ENCODE measurements around the gene AMOTL2.

Gene AMOTL2

GRCh38 chr3:134374105-134374790 lies at the start of gene AMOTL2:
AMOTL2 (minus strand) TSS chr3:134374447; CDS start chr3:134371433, 3,014 bp downstream.
- DNase-seq (ENCODE audit: low read depth): peak; percentile 98

DNA sequence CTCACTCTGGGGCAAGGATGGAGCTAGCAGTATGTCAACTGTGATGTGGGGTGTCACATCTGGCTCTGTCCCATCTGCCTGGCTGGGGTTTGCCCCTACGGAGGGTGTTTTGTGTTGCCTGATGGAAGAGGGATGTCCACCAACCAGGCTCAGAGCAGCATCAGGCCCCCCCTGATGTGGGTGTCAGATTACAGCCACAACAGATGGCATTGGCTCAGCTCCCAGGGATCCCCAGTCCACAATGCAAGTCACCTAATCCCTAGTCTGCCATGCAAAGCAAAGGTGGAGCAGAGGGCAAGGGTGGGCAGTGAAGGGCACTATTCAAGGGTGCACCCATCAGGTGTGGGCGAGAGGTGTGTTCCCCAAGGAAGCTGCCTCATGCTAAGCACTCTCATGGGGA lies 48.9 kb upstream of the AMOTL2 start:
- no peak for DNase-seq (ENCODE audit: low read depth)

DNA sequence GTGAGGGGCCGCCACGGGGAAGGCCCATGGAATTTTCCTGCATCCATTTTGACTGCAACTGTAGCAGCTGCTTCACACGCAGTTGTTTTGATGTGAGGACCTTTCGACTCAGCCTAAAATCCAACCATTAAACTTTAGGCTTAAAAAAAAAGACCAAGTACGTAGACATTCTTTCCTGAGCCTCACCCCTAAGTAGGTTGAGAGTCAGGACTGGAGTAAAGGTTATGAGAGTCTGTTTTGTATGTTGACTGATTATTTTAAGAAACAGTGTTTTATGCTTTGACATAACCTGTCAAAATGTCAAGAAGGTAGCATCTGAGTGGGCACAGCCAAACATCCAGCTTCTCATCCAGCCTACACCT lies 45.7 kb upstream of the AMOTL2 start:
- DNase-seq (ENCODE audit: low read depth): no peak

- DNase-seq (ENCODE audit: low read depth): no peak
Measured at GRCh38 chr3:134419214-134419959, 45.1 kb upstream of the AMOTL2 start.

- no peak for DNase-seq (ENCODE audit: low read depth)
Measured at GRCh38 chr3:134409041-134409440, 34.8 kb upstream of the AMOTL2 start.

GRCh38 chr3:134407239-134407625 lies 33.0 kb upstream of the AMOTL2 start:
- DNase-seq (ENCODE audit: low read depth): peak; percentile 34

- DNase-seq (ENCODE audit: low read depth): no peak
Measured at GRCh38 chr3:134406331-134407238, 32.3 kb upstream of the AMOTL2 start.

GRCh38 chr3:134404366-134404885 lies 30.2 kb upstream of the AMOTL2 start:
- DNase-seq (ENCODE audit: low read depth): no peak

DNA sequence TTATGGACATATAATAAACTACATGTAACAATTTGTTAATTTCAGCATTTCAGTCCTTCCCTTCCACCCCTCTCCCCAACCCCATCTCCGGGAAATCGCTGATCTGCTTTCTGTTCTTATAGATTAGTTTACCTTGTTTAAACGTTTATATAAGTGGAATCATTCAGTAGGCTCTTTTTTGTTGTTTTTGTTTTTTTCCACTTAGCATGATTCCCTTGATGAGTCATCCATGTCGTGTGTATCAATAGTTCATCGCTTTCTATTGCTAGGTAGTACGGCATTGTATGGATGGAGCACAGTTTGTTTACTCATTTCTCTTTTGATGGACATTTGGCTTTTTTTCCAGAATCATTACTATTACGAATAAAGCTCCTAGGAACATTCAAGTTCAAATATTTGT lies 23.5 kb upstream of the AMOTL2 start:
- peak; percentile 17 for DNase-seq (ENCODE audit: low read depth)

- no peak for DNase-seq (ENCODE audit: low read depth)
Measured at GRCh38 chr3:134395103-134395502, 20.9 kb upstream of the AMOTL2 start.

GRCh38 chr3:134394380-134394779 lies 20.1 kb upstream of the AMOTL2 start:
- no peak for DNase-seq (ENCODE audit: low read depth)

GRCh38 chr3:134393074-134393473 lies 18.8 kb upstream of the AMOTL2 start:
- DNase-seq (ENCODE audit: low read depth): no peak

- no peak for DNase-seq (ENCODE audit: low read depth)
Measured at GRCh38 chr3:134392336-134392983, 18.2 kb upstream of the AMOTL2 start.

DNA sequence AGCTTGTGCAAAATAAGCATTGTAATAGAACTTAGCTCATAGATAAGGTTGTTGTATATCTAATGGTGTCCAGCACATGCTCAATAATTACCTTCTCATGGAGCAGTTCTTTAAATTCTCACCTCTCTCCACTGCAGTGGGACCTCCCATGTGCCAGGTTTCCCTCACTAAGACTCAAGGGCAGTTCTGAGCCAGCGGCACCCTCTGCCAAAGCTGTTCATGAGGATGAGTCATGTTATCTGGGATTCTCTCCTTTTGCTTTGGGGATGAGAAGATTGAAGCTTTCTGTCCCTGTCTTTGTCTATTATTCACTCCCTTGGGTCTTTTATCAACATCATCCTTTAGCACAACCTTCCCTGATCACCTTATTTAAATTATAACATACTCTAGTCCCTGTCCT lies 15.6 kb upstream of the AMOTL2 start:
- no peak for DNase-seq (ENCODE audit: low read depth)

DNA sequence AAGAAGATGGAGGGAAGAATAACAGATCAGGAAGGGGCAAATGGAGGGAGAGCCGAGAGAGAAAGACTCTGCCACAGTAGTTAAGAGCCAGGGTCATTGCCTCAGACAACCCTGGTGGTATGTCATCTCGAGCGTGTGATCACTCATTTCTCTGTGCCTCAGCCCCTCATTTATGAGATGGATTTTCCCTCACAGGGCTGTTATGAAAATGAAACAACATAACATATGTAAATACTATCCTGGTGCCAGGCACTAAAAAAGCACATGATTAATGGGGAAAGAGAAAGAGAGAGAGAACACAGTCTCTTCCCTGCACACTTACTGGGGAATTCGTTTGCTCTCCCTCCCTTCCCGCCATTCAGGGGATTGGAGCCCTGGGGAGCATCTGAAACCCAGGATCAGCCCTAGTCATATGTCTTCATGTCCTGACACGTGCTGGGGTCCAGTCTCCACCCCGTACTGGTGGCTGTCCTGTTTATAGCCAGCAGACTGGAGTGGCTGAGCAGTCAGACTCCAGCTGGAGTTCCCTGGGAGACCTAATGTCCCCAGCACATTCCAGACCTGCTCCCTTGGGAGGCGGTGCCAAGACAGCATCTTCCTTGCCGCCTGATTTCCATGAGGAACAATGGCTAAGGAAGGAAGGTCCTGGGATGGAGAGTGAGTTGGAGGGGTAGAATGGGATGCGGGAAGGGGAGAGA lies 14.7 kb upstream of the AMOTL2 start:
- DNase-seq (ENCODE audit: low read depth): no peak

- DNase-seq (ENCODE audit: low read depth): no peak
Measured at GRCh38 chr3:134388292-134388691, 14.0 kb upstream of the AMOTL2 start.

- no peak for DNase-seq (ENCODE audit: low read depth)
Measured at GRCh38 chr3:134387293-134387692, 13.0 kb upstream of the AMOTL2 start.

GRCh38 chr3:134384963-134385362 lies 10.7 kb upstream of the AMOTL2 start:
- DNase-seq (ENCODE audit: low read depth): no peak

GRCh38 chr3:134381831-134382442 lies 7.7 kb upstream of the AMOTL2 start:
- no peak for DNase-seq (ENCODE audit: low read depth)

DNA sequence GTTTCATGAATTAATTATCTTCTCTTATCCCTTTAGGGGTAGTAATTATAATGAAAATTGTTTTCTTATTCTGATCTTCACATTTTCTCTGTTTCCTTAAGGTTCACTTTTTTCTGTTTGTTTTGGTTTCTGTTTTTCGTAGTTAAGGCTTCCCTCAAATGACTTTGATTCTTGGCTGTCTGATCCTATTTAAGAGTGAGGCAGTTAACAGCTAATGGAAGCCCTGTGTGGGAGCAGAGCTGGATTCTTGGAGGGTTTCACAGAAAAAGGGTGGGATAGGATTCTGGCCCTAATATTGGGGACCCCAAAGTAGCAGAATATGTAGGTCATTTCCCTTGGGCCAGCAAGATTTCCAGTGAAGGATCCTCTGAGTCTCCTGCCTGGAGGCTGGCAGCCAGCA lies 6.8 kb upstream of the AMOTL2 start:
- no peak for DNase-seq (ENCODE audit: low read depth)

DNA sequence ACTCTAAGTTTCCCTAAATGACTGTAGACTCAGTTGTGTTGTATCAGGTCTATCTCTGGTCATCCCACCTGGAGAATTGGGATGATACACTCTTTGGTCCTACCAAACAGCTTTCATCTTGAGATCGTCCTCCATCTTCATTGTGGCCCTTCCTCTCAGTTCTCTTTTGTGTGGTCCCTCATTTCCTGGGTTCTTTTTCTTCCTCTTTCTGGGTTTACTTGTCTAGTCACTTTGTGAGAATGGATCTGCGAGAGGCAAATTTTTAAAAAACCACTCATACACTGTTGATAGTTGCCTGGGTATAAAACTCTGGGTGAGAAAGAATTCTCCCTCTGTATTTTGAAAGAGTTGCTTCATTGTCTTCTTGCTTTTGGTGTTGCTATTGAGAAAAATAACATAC lies 6.0 kb upstream of the AMOTL2 start:
- no peak for DNase-seq (ENCODE audit: low read depth)

All from ELR (cell line).